AG08396 (cell line): ENCODE measurements around the gene RPL23.

Experiments
- DNase-seq: peaks from one replicate; pipeline ENCODE4 v3.0.0; 2012; ENCODE audit warnings: low spot score, mixed read lengths

Gene RPL23

GRCh38 chr17:38883592-38884526, 30.3 kb upstream of the RPL23 start:
- no peak for DNase-seq

GRCh38 chr17:38882870-38883269, 29.3 kb upstream of the RPL23 start:
- DNase-seq = no peak

- peak; percentile 55 for DNase-seq
These were observed 28.2 kb upstream of the RPL23 start for GRCh38 chr17:38881600-38882191.

GRCh38 chr17:38879878-38880665, 26.6 kb upstream of the RPL23 start:
- peak; percentile 85 for DNase-seq

GRCh38 chr17:38877130-38877851, 23.8 kb upstream of the RPL23 start:
- no peak for DNase-seq

- no peak for DNase-seq
These were observed 22.1 kb upstream of the RPL23 start for GRCh38 chr17:38875477-38876075.

GRCh38 chr17:38874505-38875400, 21.2 kb upstream of the RPL23 start:
- no peak for DNase-seq

- no peak for DNase-seq
These were observed 20.3 kb upstream of the RPL23 start for GRCh38 chr17:38873640-38874380.

GRCh38 chr17:38872671-38873385, 19.3 kb upstream of the RPL23 start:
- no peak for DNase-seq

GRCh38 chr17:38872027-38872511, 18.5 kb upstream of the RPL23 start:
- no peak for DNase-seq

GRCh38 chr17:38871247-38872015, 17.9 kb upstream of the RPL23 start:
- DNase-seq = peak; percentile 77

GRCh38 chr17:38870259-38871165, 17.0 kb upstream of the RPL23 start:
- DNase-seq = peak; percentile 69

- peak; percentile 94 for DNase-seq
These were observed 16.2 kb upstream of the RPL23 start, which contains the start of gene LASP1 for GRCh38 chr17:38869526-38870258. TSS of gene LASP1 (plus strand) at chr17:38870058. CDS start at chr17:38870190, 132 bp downstream.

- peak; percentile 80 for DNase-seq
These were observed 15.4 kb upstream of the RPL23 start for GRCh38 chr17:38868817-38869525.
